Measurements from ENCODE around the gene SCFD2.

The SCFD2 gene

GRCh38 chr4:52989865-52990264, 376.0 kb downstream of the SCFD2 start:
- no peak for DNase-seq (ENCODE audit: low read depth in 2 of 2)

- DNase-seq (ENCODE audit: low read depth in 2 of 2), result no peak
These were observed 378.3 kb downstream of the SCFD2 start for GRCh38 chr4:52987392-52988056.

GRCh38 chr4:52984462-52984881, 381.4 kb downstream of the SCFD2 start:
- no peak for DNase-seq (ENCODE audit: low read depth in 2 of 2)

- no peak for DNase-seq (ENCODE audit: low read depth in 2 of 2)
These were observed 382.1 kb downstream of the SCFD2 start for GRCh38 chr4:52983563-52984303.

- no peak for DNase-seq (ENCODE audit: low read depth in 2 of 2)
These were observed 382.9 kb downstream of the SCFD2 start for GRCh38 chr4:52982946-52983340.

GRCh38 chr4:52982255-52982945, 383.5 kb downstream of the SCFD2 start:
- no peak for DNase-seq (ENCODE audit: low read depth in 2 of 2)

GRCh38 chr4:52979821-52980590, 385.9 kb downstream of the SCFD2 start:
- no peak for DNase-seq (ENCODE audit: low read depth in 2 of 2)

- no peak for DNase-seq (ENCODE audit: low read depth in 2 of 2)
These were observed 386.8 kb downstream of the SCFD2 start for GRCh38 chr4:52979020-52979419.

GRCh38 chr4:52977252-52977651, 388.6 kb downstream of the SCFD2 start:
- no peak for DNase-seq (ENCODE audit: low read depth in 2 of 2)

GRCh38 chr4:52976523-52977230, 389.2 kb downstream of the SCFD2 start:
- no peak for DNase-seq (ENCODE audit: low read depth in 2 of 2)

GRCh38 chr4:52968691-52969090, 397.2 kb downstream of the SCFD2 start:
- no peak for DNase-seq (ENCODE audit: low read depth in 2 of 2)

GRCh38 chr4:52968241-52968640, 397.6 kb downstream of the SCFD2 start:
- no peak for DNase-seq (ENCODE audit: low read depth in 2 of 2)

- no peak for DNase-seq (ENCODE audit: low read depth in 2 of 2)
These were observed 399.1 kb downstream of the SCFD2 start for GRCh38 chr4:52966781-52967180.

- DNase-seq (ENCODE audit: low read depth in 2 of 2), result no peak
These were observed 399.7 kb downstream of the SCFD2 start for GRCh38 chr4:52966172-52966571.

GRCh38 chr4:52964561-52965101, 401.2 kb downstream of the SCFD2 start:
- DNase-seq (ENCODE audit: low read depth in 2 of 2), result no peak

- no peak for DNase-seq (ENCODE audit: low read depth in 2 of 2)
These were observed 401.9 kb downstream of the SCFD2 start for GRCh38 chr4:52964011-52964410.

- DNase-seq (ENCODE audit: low read depth in 2 of 2), result no peak
These were observed 403.1 kb downstream of the SCFD2 start for GRCh38 chr4:52962721-52963120.

GRCh38 chr4:52961666-52962412, 404.0 kb downstream of the SCFD2 start:
- DNase-seq (ENCODE audit: low read depth in 2 of 2), result no peak

GRCh38 chr4:52959541-52959940, 406.3 kb downstream of the SCFD2 start:
- DNase-seq (ENCODE audit: low read depth in 2 of 2), result no peak

GRCh38 chr4:52957835-52958631, 407.8 kb downstream of the SCFD2 start:
- no peak for DNase-seq (ENCODE audit: low read depth in 2 of 2)

Measured in stimulated activated CD4-positive, alpha-beta T cell treated with anti-CD3 and anti-CD28 coated beads, Interleukin-1b, Interleukin-23, amount 100 ng/mL, for 1 hour (primary cell).